Skeletal muscle tissue (tissue), 4 donors: ENCODE results near the gene NAE1. TPM values are rescaled to one million over a fixed set of nuclear protein-coding genes. Genes with fewer than 3 reads are reported as not detected.
A peak's percentile ranks its signal among the peaks of the same experiment; 100 is the strongest.

ENCODE experiments used
- H3K27ac ChIP-seq: one replicate; pipeline ENCODE4 v1.7.0; 2013; ENCODE audit warnings: mild to moderate bottlenecking, low read depth, low read length, inconsistent platforms
- H3K27me3 ChIP-seq, 3 donors: one replicate each; pipeline ENCODE4 v1.7.0; 2013; ENCODE audit warnings: low read length in 3 of 3; ENCODE audit not compliant: control insufficient read depth in 3 of 3, insufficient read depth in 3 of 3
- H3K36me3 ChIP-seq, 3 donors: one replicate each; pipeline ENCODE4 v1.7.0; 2013; ENCODE audit warnings: low read length in 3 of 3; ENCODE audit not compliant: control insufficient read depth in 3 of 3, insufficient read depth in 3 of 3
- H3K4me1 ChIP-seq, 3 donors: one replicate each; pipeline ENCODE4 v1.7.0; 2013; ENCODE audit warnings: low read length in 3 of 3, mild to moderate bottlenecking in 3 of 3; ENCODE audit not compliant: control insufficient read depth in 3 of 3, insufficient read depth in 3 of 3
- H3K4me3 ChIP-seq, 3 donors: one replicate each; pipeline ENCODE4 v1.7.0; 2013; ENCODE audit warnings: low read length in 3 of 3
- H3K9ac ChIP-seq, 3 donors: one replicate each; pipeline ENCODE4 v1.7.0; 2013; ENCODE audit warnings: low read length in 3 of 3, mild to moderate bottlenecking in 3 of 3, moderate library complexity in 2 of 3, low read depth in 1 of 3
- H3K9me3 ChIP-seq, 3 donors: one replicate each; pipeline ENCODE4 v1.7.0; 2013; ENCODE audit warnings: low read length in 3 of 3; ENCODE audit not compliant: control insufficient read depth in 3 of 3
- total RNA-seq: library from RNA; depleted of rRNA; stranded (reverse); fragments of >200 nt; gene quantifications from one replicate; pipeline ENCODE4 v1.2.3, GENCODE V29; 2014
- donor health status: Osteomylitis.

NAE1 gene
- total RNA-seq, 1 donor from 2014 or later = 32.9 TPM

- H3K4me3 ChIP-seq = peak within 1 kb of the TSS; percentile 51 to 61 (median 57)
- H3K36me3 ChIP-seq = no peaks in the 10 kb centered on the region
- H3K27me3 ChIP-seq = peaks cover 21 to 36% (median 31%) of the 10 kb centered on the region in 3 donors
- no peaks in the 10 kb centered on the region for H3K9me3 ChIP-seq
- peaks cover 9 to 20% (median 14%) of the 10 kb centered on the region in 3 donors for H3K4me1 ChIP-seq
- H3K9ac ChIP-seq = peak within 1 kb of the TSS in 1 of 3 donors; percentile 57
- no peak within 1 kb of the TSS for H3K27ac ChIP-seq
Observed at GRCh38 chr16:66844342-66845079, 13.7 kb upstream of the NAE1 start, which contains the start of gene CA7. Gene CA7, plus strand, starts transcription at chr16:66844414. Its CDS starts 74 bp downstream, at chr16:66844488.

- no peaks in the 10 kb centered on the region for H3K9me3 ChIP-seq
- H3K27ac ChIP-seq = no peak overlapping the region
- H3K9ac ChIP-seq = no peak overlapping the region
- H3K4me1 ChIP-seq = peaks cover 9 to 20% (median 14%) of the 10 kb centered on the region in 3 donors
- H3K4me3 ChIP-seq = no peak overlapping the region
- peaks cover 21 to 36% (median 31%) of the 10 kb centered on the region in 3 donors for H3K27me3 ChIP-seq
- H3K36me3 ChIP-seq = no peaks in the 10 kb centered on the region
Observed at GRCh38 chr16:66844009-66844341, 13.2 kb upstream of the NAE1 start.

DNA sequence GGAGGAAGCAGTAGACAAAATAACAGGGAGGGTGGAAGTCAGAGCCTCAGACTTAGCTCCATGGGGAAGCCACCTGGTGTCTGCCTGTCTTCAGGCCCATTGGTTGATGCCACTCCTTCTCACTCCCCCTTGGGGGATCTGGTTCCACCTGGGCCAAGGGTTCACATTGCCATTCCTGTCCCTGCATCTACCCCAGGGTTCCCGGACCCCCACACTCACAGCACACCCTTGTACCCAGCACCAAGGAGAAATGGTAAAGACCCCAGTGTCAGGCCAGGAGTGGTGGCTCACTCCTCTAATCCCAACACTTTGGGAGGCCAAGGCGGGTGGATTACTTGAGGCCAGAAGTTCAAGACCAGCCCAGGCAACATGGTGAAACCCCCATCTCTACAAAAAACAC, 12.4 kb upstream of the NAE1 start:
- H3K4me3 ChIP-seq = no peak overlapping the region
- peaks cover 9 to 20% (median 14%) of the 10 kb centered on the region in 3 donors for H3K4me1 ChIP-seq
- H3K9me3 ChIP-seq = no peaks in the 10 kb centered on the region
- H3K27me3 ChIP-seq = peaks cover 17 to 36% (median 31%) of the 10 kb centered on the region in 3 donors
- H3K9ac ChIP-seq = no peak overlapping the region
- H3K36me3 ChIP-seq = no peaks in the 10 kb centered on the region
- H3K27ac ChIP-seq = no peak overlapping the region

GRCh38 chr16:66842765-66843164, 12.0 kb upstream of the NAE1 start:
- H3K27ac ChIP-seq = no peak overlapping the region
- H3K4me1 ChIP-seq = peaks cover 9 to 20% (median 14%) of the 10 kb centered on the region in 3 donors
- H3K27me3 ChIP-seq = peaks cover 17 to 36% (median 31%) of the 10 kb centered on the region in 3 donors
- no peak overlapping the region for H3K9ac ChIP-seq
- H3K4me3 ChIP-seq = no peak overlapping the region
- H3K36me3 ChIP-seq = no peaks in the 10 kb centered on the region
- no peaks in the 10 kb centered on the region for H3K9me3 ChIP-seq

GRCh38 chr16:66841366-66841765, 10.6 kb upstream of the NAE1 start:
- H3K9ac ChIP-seq = no peak overlapping the region
- H3K9me3 ChIP-seq = no peaks in the 10 kb centered on the region
- H3K27me3 ChIP-seq = peaks cover 17 to 31% (median 26%) of the 10 kb centered on the region in 3 donors
- no peak overlapping the region for H3K4me3 ChIP-seq
- H3K4me1 ChIP-seq = peaks cover 9 to 20% (median 14%) of the 10 kb centered on the region in 3 donors
- H3K36me3 ChIP-seq = no peaks in the 10 kb centered on the region
- no peak overlapping the region for H3K27ac ChIP-seq

GRCh38 chr16:66840883-66841282, 10.1 kb upstream of the NAE1 start:
- H3K4me1 ChIP-seq = peaks cover 8 to 17% (median 13%) of the 10 kb centered on the region in 3 donors
- peaks cover 17 to 26% (median 22%) of the 10 kb centered on the region in 3 donors for H3K27me3 ChIP-seq
- no peak overlapping the region for H3K4me3 ChIP-seq
- no peak overlapping the region for H3K27ac ChIP-seq
- H3K36me3 ChIP-seq = no peaks in the 10 kb centered on the region
- no peak overlapping the region for H3K9ac ChIP-seq
- H3K9me3 ChIP-seq = no peaks in the 10 kb centered on the region

GRCh38 chr16:66834746-66835145, 4.0 kb upstream of the NAE1 start:
- H3K4me1 ChIP-seq = peaks cover 2 to 5% (median 5%) of the 10 kb centered on the region in 3 donors
- H3K36me3 ChIP-seq = no peaks in the 10 kb centered on the region
- H3K27me3 ChIP-seq = no peaks in the 10 kb centered on the region
- no peak overlapping the region for H3K9ac ChIP-seq
- H3K4me3 ChIP-seq = no peak overlapping the region
- no peaks in the 10 kb centered on the region for H3K9me3 ChIP-seq
- H3K27ac ChIP-seq = no peak overlapping the region

GRCh38 chr16:66832661-66833305, 2.0 kb upstream of the NAE1 start:
- Histone ChIP-seq H3K4me1 (peaks cover 8 to 12% (median 11%) of the 10 kb centered on the region in 3 donors), H3K27me3 (no peaks in the 10 kb centered on the region), H3K4me3 (no peak overlapping the region), H3K36me3 (peaks cover 2 to 4% (median 2%) of the 10 kb centered on the region in 3 donors), H3K9ac (no peak overlapping the region), H3K27ac (no peak overlapping the region), H3K9me3 (no peaks in the 10 kb centered on the region)

GRCh38 chr16:66832190-66832589, 1.4 kb upstream of the NAE1 start:
- Histone ChIP-seq H3K9me3 (no peaks in the 10 kb centered on the region), H3K4me3 (no peak overlapping the region), H3K27me3 (no peaks in the 10 kb centered on the region), H3K9ac (no peak overlapping the region), H3K36me3 (peaks cover 2 to 7% (median 5%) of the 10 kb centered on the region in 3 donors), H3K27ac (no peak overlapping the region), H3K4me1 (peaks cover 8 to 12% (median 11%) of the 10 kb centered on the region in 3 donors)

GRCh38 chr16:66824006-66824405, 6.8 kb downstream of the NAE1 start:
- H3K9ac ChIP-seq = no peak overlapping the region
- H3K4me1 ChIP-seq = no peaks in the 10 kb centered on the region
- H3K9me3 ChIP-seq = no peaks in the 10 kb centered on the region
- H3K4me3 ChIP-seq = no peak overlapping the region
- H3K27ac ChIP-seq = no peak overlapping the region
- H3K27me3 ChIP-seq = no peaks in the 10 kb centered on the region
- H3K36me3 ChIP-seq = peaks cover 21 to 54% (median 38%) of the 10 kb centered on the region in 3 donors
